Keratinocyte (primary cell): Measurements from ENCODE around the gene DIO3. TPM values are rescaled to one million over a fixed set of nuclear protein-coding genes. Genes with fewer than 3 reads are reported as not detected.

Source experiments
- DNase-seq: peaks from one replicate; pipeline ENCODE4 v3.0.0-alpha.2; 2011; ENCODE audit warnings: low read depth, missing footprints, low spot score
- FAIRE-seq: peaks from 2 replicates; lab custom pipeline; 2011; peaks lifted over from hg19 to GRCh38; lab: Jason Lieb, UNC
- H2AFZ ChIP-seq: 2 replicates; pipeline ENCODE4 v1.6.0; 2012; ENCODE audit warnings: low read length, control low read depth, inconsistent platforms; ENCODE audit not compliant: control insufficient read depth
- H3K27ac ChIP-seq: 2 replicates; pipeline ENCODE4 v1.5.1; 2011; ENCODE audit warnings: low read length; ENCODE audit not compliant: control insufficient read depth, insufficient read depth
- H3K27me3 ChIP-seq: 3 replicates; pipeline ENCODE4 v1.6.0; 2011; ENCODE audit warnings: low read length; ENCODE audit not compliant: control insufficient read depth, insufficient read depth; ENCODE audit errors: extremely low read depth
- H3K36me3 ChIP-seq, 2 experiments: 2 replicates in 1 of 2; 3 replicates in 1 of 2; pipeline ENCODE4 v1.5.1; 2011; ENCODE audit warnings: low read length in 2 of 2, mild to moderate bottlenecking in 1 of 2; ENCODE audit not compliant: control insufficient read depth in 2 of 2, insufficient read depth in 2 of 2; ENCODE audit errors: extremely low read depth in 1 of 2
- H3K4me1 ChIP-seq: 3 replicates; pipeline ENCODE4 v1.5.1; 2011; ENCODE audit warnings: low read length; ENCODE audit not compliant: control insufficient read depth, insufficient read depth; ENCODE audit errors: extremely low read depth
- H3K4me2 ChIP-seq: 3 replicates; pipeline ENCODE4 v1.6.0; 2011; ENCODE audit warnings: low read depth, low read length; ENCODE audit not compliant: control insufficient read depth, insufficient read depth; ENCODE audit errors: extremely low read depth
- H3K4me3 ChIP-seq, 3 experiments: fragments of 200-600 bp in 1 of 3; sonication (generic) in 1 of 3; 2 replicates in 2 of 3; 3 replicates in 1 of 3; pipeline ENCODE4 v1.5.1; 2011 to 2016; ENCODE audit warnings: low read length in 3 of 3, mild to moderate bottlenecking in 3 of 3, control low read depth in 2 of 3, inconsistent platforms in 1 of 3, low read depth in 1 of 3, mixed read lengths in 1 of 3, mixed run types in 1 of 3, moderate library complexity in 1 of 3; ENCODE audit not compliant: control insufficient read depth in 2 of 3, insufficient read depth in 2 of 3; ENCODE audit errors: extremely low read depth in 1 of 3
- H3K79me2 ChIP-seq: 2 replicates; pipeline ENCODE4 v1.6.0; 2012; ENCODE audit warnings: low read length; ENCODE audit not compliant: control insufficient read depth, insufficient read depth
- H3K9ac ChIP-seq: 3 replicates; pipeline ENCODE4 v1.6.0; 2011; ENCODE audit warnings: low read length; ENCODE audit not compliant: control insufficient read depth, insufficient read depth; ENCODE audit errors: extremely low read depth
- H3K9me1 ChIP-seq: 3 replicates; pipeline ENCODE4 v1.6.0; 2011; ENCODE audit warnings: low read length; ENCODE audit not compliant: control insufficient read depth, insufficient read depth; ENCODE audit errors: extremely low read depth
- H3K9me3 ChIP-seq: 2 replicates; pipeline ENCODE4 v1.5.1; 2012; ENCODE audit warnings: low read depth, low read length; ENCODE audit not compliant: control insufficient read depth
- H4K20me1 ChIP-seq: 3 replicates; pipeline ENCODE4 v1.6.0; 2011; ENCODE audit warnings: low read length; ENCODE audit not compliant: control insufficient read depth, insufficient read depth; ENCODE audit errors: extremely low read depth
- EZH2 ChIP-seq: IDR thresholded peaks from one replicate; pipeline ENCODE4 v1.6.1; 2012; ENCODE audit warnings: inconsistent platforms, mild to moderate bottlenecking, low read length, moderate library complexity
- dilution Hi-C: fragments of 300-500 bp; cut with MboI; formaldehyde crosslinking; loops from one replicate; pipeline ENCODE4 v1.7.0; 2020; ENCODE audit warnings: low sequenced_read_pairs; ENCODE audit not compliant: extremely low pct_ligation_motif_present
- polyA plus RNA-seq, 5 experiments: library from polyadenylated mRNA; depleted of rRNA in 3 of 5; stranded (reverse) in 3 of 5; stranded (forward) in 1 of 5; unstranded in 1 of 5; fragments of >200 nt; gene quantifications; 1 replicate in 1 of 5; 2 replicates in 3 of 5; 3 replicates in 1 of 5; pipeline versions ENCODE4 v1.2.1 to v1.2.3, GENCODE V29; 2011 to 2012; ENCODE audit warnings: missing spikeins in 2 of 5, low read depth in 1 of 5, low replicate concordance in 1 of 5
- TF ChIP-seq, protein P1 (sequence below), 3 experiments: IDR thresholded peaks in 1 of 3; conservative IDR thresholded peaks in 1 of 3; optimal IDR thresholded peaks in 1 of 3; 2 replicates in 2 of 3; 3 replicates in 1 of 3; pipeline versions ENCODE3 to v1.5.1; 2011; ENCODE audit warnings: low read length in 3 of 3, mild to moderate bottlenecking in 3 of 3, moderate library complexity in 2 of 3, control low read depth in 1 of 3, inconsistent platforms in 1 of 3; ENCODE audit not compliant: insufficient read depth in 2 of 3; ENCODE audit errors: extremely low read depth in 1 of 3

DIO3 gene
- polyA plus RNA-seq, 1 donor (not counting 4 experiments of a cell fraction or from before 2014, with no cell fraction given), result not detected

DNA sequence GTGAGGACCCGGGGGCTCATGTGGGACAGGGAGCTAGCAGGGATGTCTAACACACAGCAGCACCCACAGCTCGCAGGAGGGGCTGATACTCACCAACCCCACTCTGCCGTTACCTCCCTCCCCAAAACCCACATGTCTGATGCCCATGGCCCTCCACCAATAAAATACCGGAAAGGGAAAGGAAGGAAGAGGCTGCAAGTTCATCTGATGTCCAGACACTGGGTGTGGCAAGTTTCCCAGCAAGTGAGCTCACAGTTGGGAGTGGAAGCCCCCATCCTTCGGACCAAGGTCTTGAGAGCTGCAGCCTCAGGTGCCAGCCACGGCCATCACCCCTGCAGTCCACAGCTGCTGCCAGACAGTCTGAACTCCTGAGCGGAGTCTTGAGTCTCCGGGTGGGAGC lies 39.3 kb upstream of the DIO3 start:
- H3K36me3 ChIP-seq, result no peaks in the 10 kb centered on the region
- FAIRE-seq, result no peak
- H3K27me3 ChIP-seq, result no peaks in the 10 kb centered on the region
- H3K4me1 ChIP-seq, result no peaks in the 10 kb centered on the region
- H3K9ac ChIP-seq, result no peak overlapping the region
- no peaks in the 10 kb centered on the region for H3K79me2 ChIP-seq
- no peaks in the 10 kb centered on the region for H4K20me1 ChIP-seq
- no peaks in the 10 kb centered on the region for H3K9me1 ChIP-seq
- H2AFZ ChIP-seq, result no peak overlapping the region
- H3K4me3 ChIP-seq, result no peak overlapping the region
- no peak overlapping the region for H3K4me2 ChIP-seq
- dilution Hi-C loops, result no loop called here
- H3K27ac ChIP-seq, result no peak overlapping the region
- TF ChIP-seq EZH2, result no peak
- TF ChIP-seq, protein P1, sequence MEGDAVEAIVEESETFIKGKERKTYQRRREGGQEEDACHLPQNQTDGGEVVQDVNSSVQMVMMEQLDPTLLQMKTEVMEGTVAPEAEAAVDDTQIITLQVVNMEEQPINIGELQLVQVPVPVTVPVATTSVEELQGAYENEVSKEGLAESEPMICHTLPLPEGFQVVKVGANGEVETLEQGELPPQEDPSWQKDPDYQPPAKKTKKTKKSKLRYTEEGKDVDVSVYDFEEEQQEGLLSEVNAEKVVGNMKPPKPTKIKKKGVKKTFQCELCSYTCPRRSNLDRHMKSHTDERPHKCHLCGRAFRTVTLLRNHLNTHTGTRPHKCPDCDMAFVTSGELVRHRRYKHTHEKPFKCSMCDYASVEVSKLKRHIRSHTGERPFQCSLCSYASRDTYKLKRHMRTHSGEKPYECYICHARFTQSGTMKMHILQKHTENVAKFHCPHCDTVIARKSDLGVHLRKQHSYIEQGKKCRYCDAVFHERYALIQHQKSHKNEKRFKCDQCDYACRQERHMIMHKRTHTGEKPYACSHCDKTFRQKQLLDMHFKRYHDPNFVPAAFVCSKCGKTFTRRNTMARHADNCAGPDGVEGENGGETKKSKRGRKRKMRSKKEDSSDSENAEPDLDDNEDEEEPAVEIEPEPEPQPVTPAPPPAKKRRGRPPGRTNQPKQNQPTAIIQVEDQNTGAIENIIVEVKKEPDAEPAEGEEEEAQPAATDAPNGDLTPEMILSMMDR (optimal IDR thresholded peaks at IDR 0.05 in 1 of 3, IDR thresholded peaks at IDR 0.05 in 1 of 3, conservative IDR thresholded peaks at IDR 0.05 in 1 of 3; ENCODE audit: extremely low read depth in 1 of 3, insufficient read depth in 2 of 3, low read length in 3 of 3), result no peak
- DNase-seq, result no peak
- peaks cover 10% of the 10 kb centered on the region for H3K9me3 ChIP-seq

DNA sequence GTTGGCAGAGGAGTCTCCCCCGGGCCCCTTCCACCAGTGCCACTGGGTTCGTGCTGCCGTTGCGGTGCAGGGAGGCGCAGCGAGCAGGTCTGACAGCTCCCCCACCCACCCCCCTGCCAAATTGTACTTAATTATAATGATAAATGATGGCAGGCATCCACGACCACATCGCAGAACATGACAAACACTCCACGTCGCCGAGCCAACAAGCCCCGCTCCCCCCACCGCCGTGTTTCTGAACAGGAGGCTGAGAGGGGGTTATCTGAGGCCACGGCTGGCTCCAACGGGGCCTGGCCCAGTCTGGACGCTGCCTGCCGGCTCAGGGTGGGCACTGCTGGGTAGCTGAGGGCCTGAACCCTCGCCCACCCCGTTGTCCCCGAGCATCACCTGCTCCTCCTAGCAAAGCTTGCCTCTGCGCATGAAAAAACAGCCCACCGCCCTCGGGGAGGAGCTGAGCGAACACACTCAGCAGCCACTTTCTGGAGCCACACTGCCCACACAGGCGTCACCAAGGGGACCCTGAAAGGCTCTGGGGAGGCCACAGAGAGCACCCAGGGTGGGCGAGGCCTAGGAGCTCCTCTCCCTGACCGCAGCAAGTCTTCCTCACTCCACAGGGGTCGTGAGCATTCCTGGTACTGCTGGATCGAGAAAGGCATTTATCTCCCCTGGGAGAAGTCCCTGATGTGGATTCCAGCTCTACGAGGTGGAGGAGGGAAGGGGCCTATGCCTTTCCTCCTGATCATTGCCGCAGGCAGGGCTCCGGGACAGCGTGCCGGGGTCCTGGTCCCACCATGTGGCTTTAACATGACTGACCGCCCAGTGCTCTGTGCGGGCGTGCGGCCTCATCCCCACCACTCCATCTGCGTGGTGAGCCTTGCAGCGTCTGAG lies 35.4 kb upstream of the DIO3 start:
- dilution Hi-C loops, result no loop called here
- FAIRE-seq, result no peak

More for the DNA sequence above, 35.4 kb upstream of the DIO3 start:
- no peak overlapping the region for H3K27ac ChIP-seq
- H3K9me3 ChIP-seq, result peaks cover 2% of the 10 kb centered on the region
- H3K79me2 ChIP-seq, result no peaks in the 10 kb centered on the region
- TF ChIP-seq, protein P1 (optimal IDR thresholded peaks at IDR 0.05 in 1 of 3, IDR thresholded peaks at IDR 0.05 in 1 of 3, conservative IDR thresholded peaks at IDR 0.05 in 1 of 3; ENCODE audit: extremely low read depth in 1 of 3, insufficient read depth in 2 of 3, low read length in 3 of 3), result no peak
- no peak for TF ChIP-seq EZH2
- no peak overlapping the region for H3K9ac ChIP-seq
- no peaks in the 10 kb centered on the region for H3K36me3 ChIP-seq
- no peak overlapping the region for H3K4me3 ChIP-seq
- H4K20me1 ChIP-seq, result no peaks in the 10 kb centered on the region
- H3K4me1 ChIP-seq, result no peaks in the 10 kb centered on the region
- no peak overlapping the region for H2AFZ ChIP-seq
- H3K9me1 ChIP-seq, result no peaks in the 10 kb centered on the region
- no peak for DNase-seq
- no peaks in the 10 kb centered on the region for H3K27me3 ChIP-seq
- H3K4me2 ChIP-seq, result no peak overlapping the region
